PC-9 (cell line): Measurements from ENCODE around the gene GCDH. TPM values are rescaled to one million over a fixed set of nuclear protein-coding genes. Genes with fewer than 3 reads are reported as not detected.

Source experiments
- BruUV-seq: library from RNA; stranded (reverse); fragments of 400-500 nt; replicated peaks from 2 replicates; lab custom pipeline; 2021; lab: Mats Ljungman, UMichigan
- CTCF ChIA-PET: fragments of 300-600 bp; sonication (Branson Sonifier 250); formaldehyde crosslinking; loops from one replicate; lab custom pipeline; 2022; ENCODE audit warnings: antibody characterized with exemption; lab: Charles Lee
- POLR2A ChIA-PET: fragments of 300-600 bp; sonication (Branson Sonifier 250); formaldehyde crosslinking; loops from one replicate; lab custom pipeline; 2022; ENCODE audit warnings: antibody characterized with exemption; ENCODE audit not compliant: unreplicated experiment; lab: Charles Lee
- DNase-seq, 2 experiments: peaks; one replicate each; pipeline versions ENCODE4 v3.0.0 to v3.0.0-alpha.2; 2015 to 2022; ENCODE audit warnings: mixed read lengths in 1 of 2
- H2AFZ ChIP-seq: fragments of 200-600 bp; sonication (generic); 2 replicates; pipeline ENCODE4 v1.8.1; 2017; ENCODE audit warnings: antibody characterized with exemption
- H3F3A ChIP-seq: fragments of 200-600 bp; sonication (generic); 2 replicates; pipeline ENCODE4 v1.8.1; 2017; ENCODE audit warnings: antibody characterized with exemption, mild to moderate bottlenecking, low read depth; ENCODE audit not compliant: insufficient read depth
- H3K27ac ChIP-seq: fragments of 200-600 bp; sonication (generic); 2 replicates; pipeline ENCODE4 v1.6.1; 2016; ENCODE audit warnings: mixed run types
- H3K27me3 ChIP-seq: fragments of 200-600 bp; sonication (generic); 2 replicates; pipeline ENCODE4 v1.6.1; 2016; ENCODE audit warnings: low read depth, mixed run types; ENCODE audit not compliant: insufficient read depth
- H3K36me3 ChIP-seq: fragments of 200-600 bp; sonication (generic); 2 replicates; pipeline ENCODE4 v1.6.1; 2016; ENCODE audit warnings: low read depth, mixed run types
- H3K4me1 ChIP-seq: fragments of 200-600 bp; sonication (generic); replicated peaks from 2 replicates; pipeline ENCODE4 v1.6.1; 2016; ENCODE audit warnings: mixed run types; ENCODE audit not compliant: insufficient read depth
- H3K4me2 ChIP-seq: fragments of 200-600 bp; sonication (generic); 2 replicates; pipeline ENCODE4 v1.6.1; 2017; ENCODE audit warnings: mixed run types
- H3K4me3 ChIP-seq: fragments of 200-600 bp; sonication (generic); 2 replicates; pipeline ENCODE4 v1.6.1; 2016; ENCODE audit warnings: mixed run types
- H3K79me2 ChIP-seq: fragments of 200-600 bp; sonication (generic); 2 replicates; pipeline ENCODE4 v1.6.1; 2017; ENCODE audit warnings: low read depth, mixed run types
- H3K9me2 ChIP-seq: fragments of 200-600 bp; sonication (generic); 2 replicates; pipeline ENCODE4 v1.8.1; 2017; ENCODE audit warnings: mild to moderate bottlenecking; ENCODE audit not compliant: insufficient read depth
- H3K9me3 ChIP-seq: fragments of 200-600 bp; sonication (generic); 2 replicates; pipeline ENCODE4 v1.8.1; 2016; ENCODE audit warnings: low read depth; ENCODE audit not compliant: insufficient read depth
- H4K20me1 ChIP-seq: fragments of 200-600 bp; sonication (generic); 2 replicates; pipeline ENCODE4 v1.8.1; 2017; ENCODE audit not compliant: insufficient read depth
- CTCF ChIP-seq: fragments of 200-600 bp; sonication (generic); conservative IDR thresholded peaks from 2 replicates; pipeline ENCODE4 v1.6.1; 2017; ENCODE audit warnings: mixed run types, antibody characterized with exemption, mild to moderate bottlenecking, moderate library complexity
- EZH2 ChIP-seq: fragments of 200-600 bp; sonication (generic); IDR thresholded peaks from 2 replicates; pipeline ENCODE4 v1.8.0; 2017; ENCODE audit warnings: antibody characterized with exemption, low read depth
- intact Hi-C: fragments of 100-400 bp; cut with micrococcal nuclease; formaldehyde crosslinking; loops from one replicate; pipeline ENCODE4 v1.10.0; 2022; ENCODE audit not compliant: unreplicated experiment
- total RNA-seq: library from RNA; stranded (reverse); gene quantifications from 2 replicates; pipeline ENCODE4 v1.2.3, GENCODE V29; 2021

Gene GCDH
- total RNA-seq, 1 experiment from 2014 or later = 23.2 TPM

- CTCF ChIA-PET = no interaction called here
- TF ChIP-seq CTCF = no peak
- no peak for TF ChIP-seq EZH2
- POLR2A ChIA-PET = no interaction called here
- DNase-seq = peak in 1 of 2 experiments; percentile 21
- H3K79me2 ChIP-seq = peaks cover 18% of the 10 kb centered on the region
- intact Hi-C loops = no loop called here
- peaks cover 4% of the 10 kb centered on the region; the same call in 1 of the 2 replicates for H3F3A ChIP-seq
- H3K27ac ChIP-seq = no peak overlapping the region
- H3K4me1 ChIP-seq = peaks cover 8% of the 10 kb centered on the region
- no peak overlapping the region for H3K4me2 ChIP-seq
- no peak overlapping the region for H2AFZ ChIP-seq
- H3K9me2 ChIP-seq = no peaks in the 10 kb centered on the region
- H3K9me3 ChIP-seq = no peaks in the 10 kb centered on the region
- no peaks in the 10 kb centered on the region for H3K36me3 ChIP-seq
- no peak overlapping the region for H3K4me3 ChIP-seq
- no peaks in the 10 kb centered on the region for H4K20me1 ChIP-seq
- no TSS peak for BruUV-seq
- H3K27me3 ChIP-seq = no peaks in the 10 kb centered on the region
Observed at GRCh38 chr19:12893582-12893981, 2.6 kb downstream of the GCDH start.

- DNase-seq = peak in 1 of 2 experiments; percentile 26
- H3K9me3 ChIP-seq = no peaks in the 10 kb centered on the region
- H3K4me1 ChIP-seq = peaks cover 8% of the 10 kb centered on the region
- no TSS peak for BruUV-seq
- peaks cover 4% of the 10 kb centered on the region; the same call in 1 of the 2 replicates for H3F3A ChIP-seq
- CTCF ChIA-PET = no interaction called here
- H3K79me2 ChIP-seq = peaks cover 15% of the 10 kb centered on the region
- TF ChIP-seq CTCF (no peak), EZH2 (no peak)
- H3K36me3 ChIP-seq = no peaks in the 10 kb centered on the region
- no peak overlapping the region for H3K4me2 ChIP-seq
- POLR2A ChIA-PET = no interaction called here
- intact Hi-C loops = no loop called here
- no peak overlapping the region for H3K4me3 ChIP-seq
- H3K9me2 ChIP-seq = no peaks in the 10 kb centered on the region
- no peaks in the 10 kb centered on the region for H4K20me1 ChIP-seq
- no peak overlapping the region for H2AFZ ChIP-seq
- H3K27me3 ChIP-seq = no peaks in the 10 kb centered on the region
- H3K27ac ChIP-seq = no peak overlapping the region
Observed at GRCh38 chr19:12896460-12896859, 5.5 kb downstream of the GCDH start.

GRCh38 chr19:12899891-12900518, 9.0 kb downstream of the GCDH start:
- TF ChIP-seq CTCF (no peak), EZH2 (no peak)
- H3K4me1 ChIP-seq = no peaks in the 10 kb centered on the region
- no peak overlapping the region for H2AFZ ChIP-seq
- ChIA-PET CTCF (no interaction called here), POLR2A (no interaction called here)
- no peak overlapping the region for H3K4me3 ChIP-seq
- H3K79me2 ChIP-seq = no peaks in the 10 kb centered on the region
- H3K9me3 ChIP-seq = no peaks in the 10 kb centered on the region
- intact Hi-C loops = no loop called here
- no peaks in the 10 kb centered on the region for H3K36me3 ChIP-seq
- BruUV-seq = no TSS peak
- H3K4me2 ChIP-seq = no peak overlapping the region
- H3K27ac ChIP-seq = no peak overlapping the region
- peaks cover 6% of the 10 kb centered on the region; the same call in 1 of the 2 replicates for H3F3A ChIP-seq
- no peaks in the 10 kb centered on the region for H4K20me1 ChIP-seq
- H3K9me2 ChIP-seq = no peaks in the 10 kb centered on the region
- DNase-seq = no peak
- no peaks in the 10 kb centered on the region for H3K27me3 ChIP-seq
